HUES48 (cell line): ENCODE results near the gene BPIFB2.

Source experiments
- H3K27ac ChIP-seq: one replicate; pipeline ENCODE4 v1.7.0; 2013; ENCODE audit warnings: low read depth, low read length, inconsistent platforms
- H3K27me3 ChIP-seq: 2 replicates; pipeline ENCODE4 v1.6.1; 2013; ENCODE audit warnings: mild to moderate bottlenecking, low read length; ENCODE audit not compliant: control insufficient read depth, insufficient read depth
- H3K36me3 ChIP-seq: 2 replicates; pipeline ENCODE4 v1.6.1; 2013; ENCODE audit warnings: low read length; ENCODE audit not compliant: control insufficient read depth, insufficient read depth
- H3K4me1 ChIP-seq: 2 replicates; pipeline ENCODE4 v1.6.1; 2013; ENCODE audit warnings: mild to moderate bottlenecking, low read length; ENCODE audit not compliant: control insufficient read depth, insufficient read depth
- H3K4me3 ChIP-seq: 2 replicates; pipeline ENCODE4 v1.5.1; 2013; ENCODE audit warnings: mild to moderate bottlenecking, low read depth, low read length
- H3K9ac ChIP-seq: 2 replicates; pipeline ENCODE4 v1.6.1; 2013; ENCODE audit warnings: mild to moderate bottlenecking, low read depth, low read length, moderate library complexity
- H3K9me3 ChIP-seq: 2 replicates; pipeline ENCODE4 v1.6.1; 2013; ENCODE audit warnings: low read length; ENCODE audit not compliant: control insufficient read depth, insufficient read depth

The BPIFB2 gene

DNA sequence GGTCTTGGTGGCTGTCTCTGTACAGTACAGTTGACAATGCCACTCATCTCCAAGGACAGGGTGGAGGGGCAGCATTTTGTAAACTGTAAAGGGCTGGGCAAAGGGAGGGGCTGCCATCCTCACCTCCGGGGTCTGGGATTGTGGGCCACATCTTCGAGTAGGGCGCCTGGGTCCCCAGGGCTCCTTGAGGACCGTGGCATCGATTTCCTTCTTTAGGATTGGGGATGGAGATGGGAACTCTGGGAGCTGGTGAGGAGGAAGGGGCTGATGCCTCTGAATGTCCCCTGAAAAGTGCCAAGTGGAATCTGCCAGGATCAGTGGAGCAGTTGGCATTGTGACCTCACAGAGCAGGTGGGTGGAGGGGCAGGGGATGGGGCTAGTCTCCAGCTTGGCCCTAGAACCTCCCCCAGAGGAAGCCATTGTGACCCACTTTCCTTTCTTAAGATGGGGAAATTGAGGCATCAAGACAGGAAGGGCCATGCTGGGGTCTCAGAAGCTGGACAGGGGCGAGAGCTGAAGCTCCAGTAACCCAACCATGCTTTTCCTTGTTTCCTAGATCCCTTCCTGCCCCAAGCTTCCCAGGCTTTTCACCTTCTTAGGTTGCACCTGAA, 3.3 kb upstream of the BPIFB2 start, which contains the start of gene SUN5:
Gene SUN5, minus strand, starts transcription at position 293 of the 611 bp plus-strand sequence. Its CDS starts 93 bp downstream, at position 200.
- no peak within 1 kb of the TSS for H3K4me3 ChIP-seq
- H3K9ac ChIP-seq = no peak within 1 kb of the TSS
- H3K27me3 ChIP-seq = no peaks in the 10 kb centered on the region; the same call in 1 of the 2 replicates
- no peaks in the 10 kb centered on the region for H3K36me3 ChIP-seq
- H3K4me1 ChIP-seq = no peaks in the 10 kb centered on the region
- no peak within 1 kb of the TSS for H3K27ac ChIP-seq
- no peaks in the 10 kb centered on the region for H3K9me3 ChIP-seq

DNA sequence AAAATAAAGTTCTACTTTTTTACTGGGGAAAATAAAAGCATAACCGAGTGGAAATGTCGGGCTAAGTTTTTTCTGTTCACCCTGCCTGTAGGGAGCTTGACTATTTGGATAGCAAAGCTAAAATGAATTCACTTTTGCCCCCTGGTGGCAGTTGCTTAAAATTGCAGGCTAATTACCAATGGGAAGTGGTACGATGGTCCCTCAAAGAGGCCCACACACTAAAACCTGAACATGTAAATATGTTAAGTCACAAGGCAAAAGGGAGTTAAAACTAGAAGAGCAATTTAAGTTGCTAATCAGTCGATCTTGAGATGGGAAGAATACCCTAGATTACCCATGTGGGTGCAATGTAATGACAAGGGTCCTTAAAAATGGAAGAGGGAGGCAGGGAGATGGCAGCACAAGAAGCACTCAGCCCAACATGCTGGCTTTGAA, 2.4 kb upstream of the BPIFB2 start:
- no peak overlapping the region for H3K27ac ChIP-seq
- no peaks in the 10 kb centered on the region for H3K4me1 ChIP-seq
- no peaks in the 10 kb centered on the region for H3K36me3 ChIP-seq
- no peak overlapping the region for H3K9ac ChIP-seq
- no peak overlapping the region for H3K4me3 ChIP-seq
- H3K9me3 ChIP-seq = no peaks in the 10 kb centered on the region
- no peaks in the 10 kb centered on the region; the same call in 1 of the 2 replicates for H3K27me3 ChIP-seq

DNA sequence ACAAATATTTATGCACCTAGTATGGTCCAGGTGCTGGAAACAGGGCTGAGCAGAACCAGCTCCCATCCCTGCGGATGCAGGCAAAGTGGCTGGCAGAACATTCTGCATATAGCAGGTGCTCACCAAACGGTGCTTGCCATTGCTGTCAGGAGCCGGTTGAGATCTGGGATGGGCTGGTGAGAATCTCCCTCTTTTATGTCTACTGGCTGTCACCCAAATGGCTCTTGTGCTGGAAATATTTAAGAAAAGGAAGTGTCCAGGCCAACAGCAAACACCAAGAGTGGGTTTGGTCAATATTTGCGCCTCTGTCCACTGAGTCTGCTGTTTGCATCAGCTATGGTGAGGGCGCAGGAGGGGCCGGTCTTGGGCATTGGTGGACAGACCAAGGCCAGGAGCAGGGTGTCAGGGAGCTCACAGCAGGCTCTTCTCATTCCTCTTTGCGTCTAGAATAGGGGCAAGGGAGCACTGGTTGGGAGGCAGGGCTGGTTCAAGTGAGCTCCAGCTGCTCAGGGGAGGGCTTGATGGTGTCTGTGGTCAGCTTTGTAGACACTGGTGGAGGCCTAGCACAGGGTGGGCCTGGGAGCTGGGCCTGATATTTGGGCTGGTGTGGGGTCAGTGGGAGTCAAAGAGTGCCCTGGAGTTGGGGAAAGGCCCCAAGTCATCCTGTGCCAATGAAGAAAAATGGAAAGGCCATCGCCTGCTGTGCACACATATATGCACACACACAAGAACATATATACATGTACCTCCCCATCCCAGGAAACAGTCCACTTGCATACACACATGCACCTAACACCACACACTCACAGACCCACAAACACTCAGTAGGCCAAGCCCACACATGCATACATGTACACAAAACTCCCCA, 1.4 kb upstream of the BPIFB2 start:
- Histone ChIP-seq H3K27ac (no peak overlapping the region), H3K4me3 (no peak overlapping the region), H3K9me3 (no peaks in the 10 kb centered on the region), H3K27me3 (no peaks in the 10 kb centered on the region), H3K4me1 (no peaks in the 10 kb centered on the region), H3K9ac (no peak overlapping the region), H3K36me3 (no peaks in the 10 kb centered on the region)

DNA sequence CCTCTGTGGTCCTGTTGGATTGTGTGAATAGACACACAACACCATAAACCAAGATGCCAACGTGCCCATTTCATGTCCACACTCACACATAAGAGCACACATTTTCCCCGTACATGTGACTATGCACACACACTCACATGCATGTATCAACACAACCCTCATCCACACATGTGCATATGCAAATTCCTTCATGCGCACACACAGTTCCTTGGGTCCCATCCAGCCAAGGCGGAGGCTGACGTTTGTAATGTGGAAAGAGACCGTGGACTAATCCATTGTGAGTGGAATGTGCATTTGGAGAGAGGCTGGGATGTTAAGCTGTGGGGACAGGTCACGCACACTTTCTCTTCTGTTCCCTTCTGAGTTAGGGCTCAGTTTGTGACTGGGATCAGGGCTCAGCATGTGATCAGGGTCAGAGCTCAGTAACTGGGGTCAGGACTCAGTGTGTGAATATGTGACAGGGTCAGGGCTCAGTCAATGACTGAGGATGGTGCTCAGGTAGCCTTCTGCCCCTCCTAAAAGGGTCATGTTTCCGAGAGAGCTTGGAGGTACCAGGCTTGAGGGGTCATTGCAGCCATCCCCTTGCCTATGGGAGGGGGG, 628 bp upstream of the BPIFB2 start:
- no peaks in the 10 kb centered on the region for H3K9me3 ChIP-seq
- no peaks in the 10 kb centered on the region for H3K27me3 ChIP-seq
- no peaks in the 10 kb centered on the region for H3K36me3 ChIP-seq
- no peaks in the 10 kb centered on the region for H3K4me1 ChIP-seq
- no peak overlapping the region for H3K27ac ChIP-seq
- H3K4me3 ChIP-seq = no peak overlapping the region
- no peak overlapping the region for H3K9ac ChIP-seq

DNA sequence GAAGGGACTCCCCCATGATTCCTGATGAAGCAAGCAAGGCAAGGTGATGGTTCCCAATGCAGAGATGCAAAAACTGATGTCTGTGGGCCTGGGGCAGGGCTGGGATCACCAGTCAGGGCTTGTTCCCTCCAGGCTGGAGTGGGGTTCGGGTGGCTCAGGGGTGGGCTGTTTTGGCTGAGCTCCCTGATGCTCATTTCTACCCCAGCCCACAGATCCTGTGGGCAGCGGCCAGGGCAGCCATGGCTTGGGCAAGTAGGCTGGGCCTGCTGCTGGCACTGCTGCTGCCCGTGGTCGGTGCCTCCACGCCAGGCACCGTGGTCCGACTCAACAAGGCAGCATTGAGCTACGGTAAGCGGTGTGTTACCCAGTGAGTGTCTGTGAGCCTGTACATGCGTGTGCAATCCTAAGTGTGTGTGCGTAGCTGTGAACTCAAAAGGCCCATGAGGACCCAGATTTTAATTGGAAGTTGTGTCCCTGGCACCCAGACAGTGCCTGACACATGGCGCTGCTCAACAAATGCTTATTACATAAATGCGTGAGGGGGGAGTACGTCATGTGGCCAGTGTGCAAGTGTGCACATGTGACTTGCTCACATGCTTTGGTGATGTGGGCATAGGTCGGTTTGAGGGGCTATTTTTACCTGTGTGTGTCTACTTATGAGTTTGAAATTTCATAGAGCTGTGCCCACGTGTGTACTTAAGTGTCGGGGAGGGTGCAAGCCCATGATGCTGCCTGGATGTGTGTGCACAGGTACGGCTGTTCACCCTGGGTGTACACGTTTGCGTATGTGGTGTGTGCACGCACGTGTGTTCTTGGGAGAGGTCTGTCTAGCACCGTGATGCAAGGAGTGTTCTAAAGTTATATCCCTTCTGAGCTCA, 1.1 kb downstream of the BPIFB2 start:
- Histone ChIP-seq H3K27me3 (no peaks in the 10 kb centered on the region), H3K27ac (no peak overlapping the region), H3K4me3 (no peak overlapping the region), H3K4me1 (no peaks in the 10 kb centered on the region), H3K36me3 (no peaks in the 10 kb centered on the region), H3K9ac (no peak overlapping the region), H3K9me3 (no peaks in the 10 kb centered on the region)

DNA sequence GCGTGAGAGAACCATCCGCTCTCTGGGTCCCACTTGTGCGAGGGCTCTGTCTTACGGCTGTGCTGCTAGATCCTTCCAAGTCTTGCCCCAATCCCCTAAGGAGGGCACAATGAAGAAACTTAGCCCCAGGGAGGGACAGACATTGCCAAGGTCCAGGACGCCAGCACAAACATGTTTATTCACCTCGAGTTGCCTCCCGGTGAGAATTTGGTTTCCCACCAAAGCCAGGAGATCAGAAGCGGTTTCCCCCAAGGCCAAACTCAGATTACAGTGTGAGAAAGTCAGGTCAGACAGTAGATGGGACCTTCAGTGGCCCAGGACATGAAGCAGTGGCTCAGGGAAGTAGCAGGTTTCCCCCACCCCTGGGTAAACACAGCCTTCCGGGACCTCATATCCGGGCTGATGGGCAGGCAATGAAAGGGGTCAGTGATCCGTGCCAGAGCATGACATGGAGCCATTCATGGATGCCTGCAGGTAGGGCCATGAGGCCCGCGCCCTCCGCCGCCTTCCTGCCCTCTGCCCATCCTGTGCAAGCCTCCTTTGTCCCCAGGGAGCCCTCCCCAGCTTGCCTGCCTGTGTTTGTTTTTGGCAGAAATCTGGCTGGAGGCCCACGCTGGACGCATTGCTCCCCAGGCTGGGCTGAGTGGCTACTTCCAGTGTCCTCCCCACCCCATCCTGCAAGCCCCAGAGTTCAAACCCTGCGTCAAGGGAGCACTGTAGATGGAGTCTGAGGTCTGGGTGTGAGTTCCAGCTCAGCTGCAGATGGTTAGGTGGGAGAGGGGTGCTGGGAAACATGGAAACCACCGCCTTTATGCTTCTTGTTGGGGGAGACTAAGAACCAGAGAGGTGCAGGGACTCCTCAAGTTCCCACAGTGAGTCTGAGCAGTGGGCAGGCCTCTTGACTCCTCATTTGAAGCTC, 2.0 kb downstream of the BPIFB2 start:
- no peaks in the 10 kb centered on the region for H3K36me3 ChIP-seq
- H3K27ac ChIP-seq = no peak overlapping the region
- H3K4me3 ChIP-seq = no peak overlapping the region
- H3K4me1 ChIP-seq = no peaks in the 10 kb centered on the region
- no peak overlapping the region for H3K9ac ChIP-seq
- H3K27me3 ChIP-seq = no peaks in the 10 kb centered on the region
- no peaks in the 10 kb centered on the region for H3K9me3 ChIP-seq

DNA sequence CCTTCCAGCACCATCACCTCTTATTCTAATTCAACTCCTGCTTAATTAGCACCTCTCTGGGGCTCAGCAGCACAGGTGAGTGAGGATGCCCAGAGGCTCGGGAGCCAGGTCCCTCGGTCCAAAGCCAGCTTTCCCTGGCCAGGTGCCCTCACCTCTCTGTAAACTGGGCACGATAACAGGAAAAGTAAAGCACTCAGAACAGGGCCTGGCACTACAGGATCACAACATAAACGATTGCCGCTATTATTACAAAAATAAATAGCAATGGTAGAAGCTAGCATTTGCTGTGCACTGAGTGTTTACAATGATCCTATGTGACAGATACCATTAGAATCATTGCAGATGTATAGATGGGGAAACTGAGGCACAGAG, 2.6 kb downstream of the BPIFB2 start:
- H3K36me3 ChIP-seq = no peaks in the 10 kb centered on the region
- no peak overlapping the region for H3K4me3 ChIP-seq
- no peak overlapping the region for H3K9ac ChIP-seq
- no peaks in the 10 kb centered on the region for H3K9me3 ChIP-seq
- H3K27me3 ChIP-seq = no peaks in the 10 kb centered on the region
- no peak overlapping the region for H3K27ac ChIP-seq
- no peaks in the 10 kb centered on the region for H3K4me1 ChIP-seq

DNA sequence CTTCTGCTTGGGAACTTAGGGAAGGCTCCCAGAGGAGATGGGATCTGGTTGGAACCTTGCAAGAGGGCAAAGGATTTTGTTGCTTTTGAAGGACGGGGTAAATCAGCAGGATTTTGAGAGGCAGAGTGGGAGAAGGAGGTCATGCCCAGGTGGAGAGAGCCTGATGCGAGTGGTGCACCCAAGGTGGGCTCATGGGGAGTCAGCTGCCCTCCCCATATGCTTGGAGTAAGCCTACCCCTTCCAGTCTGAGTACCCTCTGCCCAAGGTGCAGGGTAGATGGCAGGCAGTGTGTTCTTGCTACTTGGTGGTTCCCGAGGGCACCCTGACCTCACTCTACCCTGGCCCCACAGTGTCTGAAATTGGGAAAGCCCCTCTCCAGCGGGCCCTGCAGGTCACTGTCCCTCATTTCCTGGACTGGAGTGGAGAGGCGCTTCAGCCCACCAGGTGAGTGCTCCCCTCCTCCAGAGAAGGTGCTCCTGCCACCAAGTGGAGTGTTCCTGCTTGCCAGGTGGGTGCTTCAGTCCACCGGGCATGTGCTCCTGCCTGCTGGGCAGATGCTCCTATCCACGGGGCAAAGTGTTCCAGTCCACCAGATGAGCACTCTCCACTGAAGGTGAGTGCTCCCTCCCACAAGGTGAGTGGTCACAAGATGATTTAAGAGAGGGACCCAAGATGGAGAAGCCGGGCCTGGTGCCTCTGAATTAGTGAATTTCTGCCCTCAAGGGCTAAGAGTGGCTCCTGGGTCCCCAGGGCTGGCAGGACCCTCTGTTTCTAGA, 3.4 kb downstream of the BPIFB2 start:
- Histone ChIP-seq H3K36me3 (no peaks in the 10 kb centered on the region), H3K27me3 (no peaks in the 10 kb centered on the region), H3K4me3 (no peak overlapping the region)

DNA sequence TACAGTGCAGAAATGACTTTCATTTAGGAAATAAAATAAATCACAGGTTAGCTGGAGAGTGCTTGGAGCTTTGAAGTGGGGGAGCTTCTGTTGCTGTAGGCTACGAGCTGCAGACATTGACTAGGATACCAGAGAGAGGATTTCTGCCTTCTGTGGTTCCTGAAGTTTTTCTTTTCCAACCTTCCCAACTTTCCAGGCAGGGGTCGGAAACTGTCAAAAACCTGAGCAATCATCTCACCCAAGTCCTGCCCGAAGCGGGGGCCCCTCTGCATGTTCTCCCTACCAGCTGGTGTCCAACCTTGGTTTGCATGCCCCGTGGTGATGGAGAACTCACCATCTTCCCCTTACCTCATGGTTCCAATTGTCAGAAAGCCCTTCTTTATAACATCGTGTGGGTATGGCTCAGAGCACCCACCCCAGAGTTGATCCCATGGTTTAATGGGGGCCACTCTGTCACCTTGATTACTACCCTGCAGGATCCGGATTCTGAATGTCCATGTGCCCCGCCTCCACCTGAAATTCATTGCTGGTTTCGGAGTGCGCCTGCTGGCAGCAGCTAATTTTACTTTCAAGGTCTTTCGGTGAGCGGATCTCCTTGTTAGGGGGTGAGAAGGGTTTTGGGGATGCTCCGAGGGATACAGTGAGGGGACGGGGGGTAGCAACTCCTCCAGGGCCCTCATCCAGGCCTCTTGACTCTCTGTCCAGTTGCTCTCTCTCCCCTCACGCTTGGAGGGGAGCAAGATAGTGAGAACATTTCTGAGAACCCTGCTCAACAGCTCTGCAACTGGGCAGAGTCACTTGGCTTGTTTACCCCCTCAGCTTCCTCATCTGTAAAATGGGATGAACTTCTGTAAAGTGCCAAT, 5.1 kb downstream of the BPIFB2 start:
- H3K36me3 ChIP-seq = no peaks in the 10 kb centered on the region
- no peak overlapping the region for H3K27ac ChIP-seq
- H3K27me3 ChIP-seq = no peaks in the 10 kb centered on the region
- no peak overlapping the region for H3K4me3 ChIP-seq
- no peaks in the 10 kb centered on the region for H3K9me3 ChIP-seq
- no peaks in the 10 kb centered on the region for H3K4me1 ChIP-seq
- no peak overlapping the region for H3K9ac ChIP-seq

More for the DNA sequence above, 3.4 kb downstream of the BPIFB2 start:
- H3K4me1 ChIP-seq = no peaks in the 10 kb centered on the region
- no peak overlapping the region for H3K27ac ChIP-seq
- H3K9ac ChIP-seq = no peak overlapping the region
- H3K9me3 ChIP-seq = no peaks in the 10 kb centered on the region
